Activated naive CD4-positive, alpha-beta T cell (primary cell): Measurements from ENCODE around the gene PTPRK.

Experiments used
- DNase-seq, 4 experiments: peaks; one replicate each; lab custom pipeline; 2025; lab: John Stamatoyannopoulos, UW

PTPRK gene

DNA sequence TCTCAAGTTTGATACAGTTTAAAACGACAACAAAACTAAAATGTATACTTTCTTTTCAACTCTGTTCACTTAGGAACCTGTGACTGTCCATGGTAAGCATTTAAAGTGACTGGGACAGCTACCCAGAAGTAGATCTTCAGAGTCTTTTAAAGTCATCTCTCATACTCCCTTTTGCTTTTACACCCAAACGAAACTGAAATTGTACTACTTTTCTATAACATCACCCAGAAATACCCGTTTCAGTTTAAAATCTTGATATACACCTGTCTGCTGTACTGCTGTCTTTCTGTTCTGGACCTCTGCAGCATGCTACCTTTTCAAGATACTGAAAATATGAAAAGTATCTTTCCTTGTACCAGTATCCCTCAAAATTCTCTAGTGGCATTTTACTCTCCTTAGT is 449.2 kb downstream of the PTPRK start:
- no peak for DNase-seq

DNA sequence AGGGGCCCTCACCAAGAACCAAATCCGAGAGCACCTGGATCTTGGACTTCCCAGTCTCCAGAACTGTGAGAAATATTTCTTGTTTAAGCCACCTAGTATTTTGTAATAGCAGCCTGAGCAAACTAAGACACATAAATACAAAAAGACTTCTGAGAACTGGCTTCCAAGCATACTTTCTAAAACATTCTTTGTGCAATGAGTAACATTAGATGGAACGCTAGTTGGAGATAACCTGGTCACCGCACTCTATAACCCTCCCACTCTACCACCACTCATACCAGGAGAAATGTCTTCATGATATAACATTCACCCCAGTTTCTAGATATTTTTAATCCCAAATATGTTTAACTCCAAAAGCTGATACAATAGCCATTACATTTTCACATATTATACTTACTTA is 450.0 kb downstream of the PTPRK start:
- DNase-seq, result no peak

DNA sequence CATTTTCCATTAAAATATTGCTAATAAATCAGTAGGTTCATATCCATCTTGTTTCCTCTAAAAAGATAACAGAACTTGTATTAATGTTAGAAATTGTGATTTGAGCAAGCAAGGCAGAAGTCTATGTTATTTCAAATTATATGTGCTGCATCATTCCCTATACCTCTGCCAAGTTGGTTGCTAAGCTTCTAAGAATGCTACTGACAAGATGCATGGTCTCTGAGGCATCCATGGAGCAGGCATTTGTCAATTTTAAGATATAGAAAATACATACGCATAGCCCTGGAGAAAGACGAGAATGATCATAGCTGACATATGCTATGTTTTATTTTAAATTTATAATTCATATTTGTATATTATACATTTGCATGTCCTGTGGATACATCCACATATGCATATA is 451.2 kb downstream of the PTPRK start:
- DNase-seq, result no peak

DNA sequence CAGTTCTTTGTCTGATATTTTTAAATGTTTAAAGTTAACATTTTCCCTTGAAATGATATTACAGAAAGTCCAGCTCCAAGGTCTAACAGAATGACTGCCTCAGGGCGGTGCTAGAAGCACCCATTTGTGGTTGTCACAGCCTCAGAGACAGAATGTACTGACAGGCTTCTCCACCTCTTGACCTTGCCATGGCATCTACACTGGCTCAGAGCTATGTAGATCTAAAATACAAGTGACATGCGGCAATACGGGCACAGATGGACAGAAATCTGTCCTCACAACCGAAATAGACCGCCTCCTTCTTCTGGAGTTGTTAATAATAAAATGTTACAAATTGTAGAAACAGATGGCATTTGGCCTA is 452.3 kb downstream of the PTPRK start:
- DNase-seq, result no peak

DNA sequence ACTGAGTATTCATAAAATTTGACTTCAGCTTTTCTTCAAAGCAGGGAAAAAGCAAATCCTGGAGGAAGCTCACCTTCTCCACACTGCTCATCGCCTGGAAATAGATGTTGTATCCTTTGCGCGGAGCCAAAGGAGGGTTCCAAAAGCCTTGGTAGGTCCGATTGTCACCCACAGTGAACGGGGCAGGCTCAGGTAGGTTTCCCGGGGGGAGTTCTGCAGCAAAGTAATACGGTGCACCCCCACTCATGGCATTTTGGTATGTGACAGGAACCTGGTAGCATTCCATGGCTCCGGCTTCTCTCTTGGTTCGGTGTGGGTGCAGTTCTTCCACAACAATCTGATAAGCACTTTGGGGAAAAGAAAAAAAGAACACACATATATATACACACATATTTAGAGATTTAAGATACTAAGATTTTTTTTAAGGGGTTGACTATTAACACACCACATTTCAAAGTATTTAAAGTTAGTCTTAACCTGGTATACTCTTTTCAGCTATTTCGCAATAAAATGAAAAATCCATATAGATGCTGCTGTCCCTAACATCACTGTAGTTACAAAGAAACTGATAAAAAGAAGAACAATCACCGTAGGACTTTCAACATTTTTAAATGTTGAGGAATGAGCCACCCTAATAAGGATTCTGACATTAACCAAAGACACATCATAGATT is 452.8 kb downstream of the PTPRK start:
- DNase-seq, result no peak

DNA sequence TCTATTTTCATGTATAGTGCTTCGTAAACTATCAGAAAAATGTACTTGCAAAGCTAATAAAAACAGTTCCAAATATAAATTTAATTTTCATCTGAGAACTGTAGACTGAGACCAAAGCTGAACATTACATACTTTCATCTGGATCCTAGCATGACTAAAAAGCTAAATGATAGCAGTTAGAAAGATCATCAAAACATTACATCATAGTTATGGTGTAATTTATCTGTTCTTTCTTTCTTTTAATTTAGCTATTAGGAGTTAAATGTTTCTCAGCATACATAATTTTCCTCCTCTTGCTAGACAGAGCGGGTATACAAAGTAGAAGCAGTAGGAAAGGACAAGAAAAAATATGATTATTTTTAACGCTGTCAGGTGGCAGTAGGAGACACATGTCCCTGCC is 455.3 kb downstream of the PTPRK start:
- no peak for DNase-seq

DNA sequence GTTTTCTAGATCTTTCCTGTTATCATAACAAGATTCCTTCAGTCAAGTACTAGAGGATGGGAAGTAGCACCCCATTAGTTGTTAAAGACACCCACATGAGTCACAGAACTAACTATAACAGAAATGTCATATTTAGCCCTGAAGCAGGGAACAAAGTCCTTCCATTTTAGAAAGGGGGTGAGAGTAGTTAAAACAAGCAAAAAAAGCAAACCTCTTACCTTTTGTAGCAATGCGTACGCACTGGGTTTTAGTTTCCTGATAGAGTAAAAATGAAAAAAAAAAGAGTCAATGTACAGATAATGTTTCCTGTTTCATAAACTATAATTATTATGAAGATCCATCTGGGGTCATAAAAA is 455.9 kb downstream of the PTPRK start:
- no peak for DNase-seq

DNA sequence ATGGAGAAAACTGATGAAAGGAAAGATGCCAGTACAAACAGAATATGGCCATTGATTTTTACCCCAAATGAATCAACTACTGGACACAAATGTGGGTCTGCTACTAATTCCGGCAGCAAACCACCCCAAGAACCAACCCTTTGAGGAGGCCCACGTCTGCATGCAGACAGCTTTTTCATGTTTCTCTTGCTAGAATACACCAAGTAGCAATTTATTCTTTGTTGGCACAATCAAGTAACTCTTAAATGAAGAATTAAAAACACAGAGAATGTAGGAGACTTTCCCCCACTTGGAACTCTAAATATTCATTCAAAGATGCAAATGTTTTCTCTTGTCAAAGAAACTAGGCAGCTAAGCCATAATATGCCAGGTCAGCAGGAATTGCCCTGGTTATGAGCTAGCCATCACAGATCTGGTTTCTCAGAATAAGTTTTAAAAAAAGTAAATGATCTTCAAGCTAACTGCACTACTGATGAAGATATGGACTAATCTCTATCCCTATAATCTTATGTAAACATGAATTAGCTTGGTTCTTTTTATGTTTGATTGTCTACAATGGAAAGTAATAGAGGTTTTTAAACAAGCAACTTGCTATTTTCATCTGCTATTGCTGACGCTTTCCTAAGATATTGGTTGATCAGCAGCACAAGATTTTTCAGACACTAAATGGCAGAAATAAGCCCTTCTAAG is 456.4 kb downstream of the PTPRK start:
- DNase-seq, result no peak

DNA sequence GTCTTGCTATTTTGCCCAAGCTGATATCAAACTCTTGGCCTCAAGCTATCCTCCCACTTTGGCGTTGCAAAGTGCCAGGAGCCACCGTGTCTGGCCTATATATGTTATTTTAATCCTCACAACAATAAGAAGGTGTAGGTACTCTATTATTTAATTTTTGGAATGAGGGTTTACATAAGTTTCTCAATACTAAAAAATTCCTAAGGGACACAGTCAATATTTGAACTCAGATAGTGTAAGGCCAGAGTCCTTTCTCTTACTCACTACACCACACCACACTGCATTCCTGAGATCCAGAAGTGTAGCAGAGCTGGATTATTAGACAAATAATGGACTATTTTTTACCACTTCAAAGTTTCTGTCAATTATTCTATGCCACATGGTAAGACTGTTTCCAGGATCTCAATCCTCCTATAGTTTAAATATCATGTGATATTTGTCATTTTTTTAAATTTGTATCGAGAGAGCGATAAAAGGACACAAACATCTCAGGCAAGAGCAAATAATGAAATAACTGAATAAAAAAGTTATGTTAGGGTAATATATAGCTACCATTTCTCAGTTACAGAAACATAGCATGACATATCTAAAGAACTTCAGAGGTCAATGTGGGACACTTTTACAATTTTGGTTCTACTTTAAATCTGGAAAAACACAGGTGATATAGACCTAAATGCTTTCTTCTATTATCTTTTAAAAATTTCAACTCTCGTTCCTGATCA is 457.4 kb downstream of the PTPRK start:
- DNase-seq, result no peak

DNA sequence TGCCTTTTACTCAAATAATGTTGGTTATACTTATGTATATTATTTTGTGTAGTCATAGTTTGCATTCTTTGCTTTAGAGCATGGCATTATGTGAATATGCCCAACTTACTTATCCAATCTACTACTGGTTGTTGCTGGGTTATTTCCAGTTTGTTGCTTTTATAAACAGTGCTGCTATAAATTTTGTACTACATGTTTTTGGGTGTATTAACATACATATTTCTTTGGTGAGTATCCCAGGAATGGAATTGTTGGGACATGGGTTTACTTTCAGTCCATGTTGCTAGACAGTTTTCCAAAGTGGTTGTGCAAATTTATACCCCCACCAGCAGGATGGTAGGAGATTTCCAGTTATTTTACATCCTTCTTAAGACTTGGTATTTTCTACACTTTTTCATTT is 462.5 kb downstream of the PTPRK start:
- DNase-seq, result no peak

DNA sequence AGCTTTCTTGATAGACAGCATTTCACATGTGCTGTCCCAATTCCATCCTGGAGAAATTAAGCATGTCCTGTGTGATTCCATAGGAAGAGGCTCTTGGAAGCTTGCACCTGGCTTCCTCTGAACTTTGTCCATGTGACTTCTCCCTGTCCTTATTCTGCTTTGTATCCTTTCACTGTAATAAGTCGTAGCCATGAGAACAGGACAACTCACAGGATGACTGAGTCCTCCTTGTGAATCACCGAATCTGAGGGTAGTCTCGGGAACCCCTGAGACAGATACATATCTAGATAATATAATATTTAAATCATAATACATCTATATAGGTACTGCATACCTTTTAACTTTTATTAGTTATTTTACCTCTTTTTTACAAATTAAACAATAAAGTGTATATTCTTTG is 462.9 kb downstream of the PTPRK start:
- DNase-seq, result no peak

DNA sequence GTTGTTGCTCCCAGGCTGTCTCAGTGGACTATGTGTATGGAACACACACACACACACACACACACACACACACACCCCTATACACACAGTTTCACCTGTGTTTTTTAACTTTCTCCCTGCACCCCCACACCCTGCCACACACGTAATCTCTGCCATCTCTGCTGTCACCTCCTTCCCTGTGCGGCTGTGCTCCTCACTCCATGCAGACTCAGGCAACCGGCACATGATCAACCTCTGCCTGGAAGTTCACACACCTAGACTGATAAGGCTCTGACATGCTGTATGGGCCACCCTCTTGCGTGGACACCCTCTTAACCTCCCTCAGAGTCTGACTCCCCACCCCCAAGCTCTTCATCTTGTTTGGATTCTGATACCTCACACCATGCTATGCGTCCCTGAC is 467.3 kb downstream of the PTPRK start:
- DNase-seq, result no peak

DNA sequence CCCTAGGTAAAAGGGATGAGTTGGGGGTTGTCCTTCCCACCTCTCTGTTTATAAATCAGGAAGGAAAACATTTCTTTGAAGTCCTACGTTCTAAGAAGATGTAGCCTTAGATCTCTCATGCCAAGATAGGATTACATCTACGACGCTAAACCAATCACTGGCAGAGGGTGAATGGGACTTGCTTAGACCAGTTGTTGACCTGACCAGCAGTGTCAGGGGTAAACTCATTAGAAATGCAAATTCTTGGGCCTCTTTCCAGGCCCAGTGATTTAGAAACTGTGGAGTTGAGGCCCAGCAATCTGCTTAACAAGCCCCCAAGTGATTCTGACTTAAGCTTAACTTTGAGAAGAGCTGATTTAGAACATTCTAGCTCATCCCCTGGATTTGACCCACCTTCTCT is 472.4 kb downstream of the PTPRK start:
- DNase-seq, result no peak

DNA sequence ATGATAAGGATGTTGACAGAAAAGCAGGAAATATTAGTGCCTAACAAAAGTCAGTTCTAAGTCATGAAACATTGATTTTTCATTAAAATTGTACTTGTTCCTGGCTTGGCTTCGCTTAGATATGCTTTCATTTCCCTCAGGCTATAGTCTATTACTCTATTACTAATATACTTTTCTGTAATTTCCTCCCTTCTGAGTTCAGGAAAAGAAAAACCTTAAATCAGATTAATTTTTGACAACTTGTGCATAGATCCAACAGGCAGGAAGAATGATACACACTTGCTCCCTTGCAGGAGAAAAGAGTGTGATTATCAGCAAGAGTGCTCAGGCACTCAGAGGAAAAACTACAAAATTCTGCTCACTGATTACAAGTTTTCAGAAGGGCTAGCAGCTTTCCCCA is 474.4 kb downstream of the PTPRK start:
- DNase-seq, result no peak

DNA sequence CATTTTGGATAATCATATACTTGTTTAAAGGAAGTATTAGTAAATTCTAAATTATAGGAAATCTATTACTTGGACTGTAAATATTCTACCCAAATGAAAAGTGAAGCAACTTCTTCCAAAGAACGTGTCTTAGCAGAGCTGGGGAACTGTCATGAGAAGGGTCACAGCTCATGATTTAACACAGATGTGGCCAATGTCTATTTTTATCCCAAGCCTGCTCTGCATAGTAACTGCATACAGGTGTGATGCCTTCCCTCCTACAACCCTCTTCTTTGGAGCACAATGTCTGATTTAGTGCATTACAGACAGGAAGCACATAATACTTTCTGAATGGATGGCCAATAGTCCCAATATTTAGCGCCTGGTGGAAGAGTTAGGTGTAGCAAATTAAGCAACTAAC is 480.9 kb downstream of the PTPRK start:
- DNase-seq, result no peak

DNA sequence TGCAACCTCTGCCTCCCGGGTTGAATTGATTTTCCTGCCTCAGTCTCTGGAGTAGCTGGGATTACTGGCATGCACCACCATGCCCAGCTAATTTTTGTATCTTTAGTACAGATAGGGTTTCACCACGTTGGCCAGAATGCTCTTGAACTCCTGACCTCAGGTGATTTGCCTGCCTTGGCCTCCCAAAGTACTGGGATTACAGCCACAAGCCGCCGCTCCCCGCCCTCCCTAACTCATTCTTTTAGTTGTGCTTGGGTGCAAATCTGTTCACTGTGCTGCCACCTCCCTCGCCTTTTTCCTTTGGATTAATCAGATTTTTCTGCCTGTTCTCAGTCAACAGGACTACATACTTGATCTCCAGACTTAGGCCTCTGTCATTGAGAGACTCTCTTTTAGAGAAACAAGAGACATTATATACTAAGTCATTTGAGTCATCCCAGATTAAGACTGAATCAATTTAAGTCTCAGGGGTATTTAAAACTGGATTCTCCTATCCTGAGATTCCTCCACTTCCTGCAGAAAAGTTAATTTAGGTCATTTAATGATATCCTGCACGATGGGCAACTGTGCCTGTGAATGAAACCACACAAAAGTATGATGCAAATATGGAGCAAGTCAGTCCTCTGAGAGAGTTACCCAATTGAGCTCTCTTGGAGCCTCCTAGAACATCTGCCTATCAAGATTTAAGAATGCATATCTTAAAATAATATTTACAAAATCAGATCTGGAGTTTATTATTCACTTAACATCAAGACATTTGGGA is 483.4 kb downstream of the PTPRK start:
- no peak for DNase-seq

DNA sequence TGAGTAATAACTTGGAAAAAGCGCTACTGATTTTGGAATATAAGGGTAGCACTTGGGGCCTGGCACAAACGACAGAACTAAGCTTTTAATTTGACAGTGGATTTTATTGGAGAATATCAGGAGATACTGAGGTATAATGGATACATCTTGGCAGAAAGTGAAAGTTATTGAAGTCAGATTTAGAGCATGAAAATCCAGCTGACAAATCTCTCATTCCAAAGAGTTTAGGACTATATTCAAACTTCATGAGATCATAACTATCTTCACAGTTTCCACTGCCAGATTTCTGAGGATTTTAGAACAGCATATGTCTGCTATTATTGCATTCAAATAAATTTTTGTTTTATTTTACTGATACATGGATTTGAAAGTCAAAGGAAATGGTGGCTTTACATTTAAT is 487.2 kb downstream of the PTPRK start:
- DNase-seq, result no peak

DNA sequence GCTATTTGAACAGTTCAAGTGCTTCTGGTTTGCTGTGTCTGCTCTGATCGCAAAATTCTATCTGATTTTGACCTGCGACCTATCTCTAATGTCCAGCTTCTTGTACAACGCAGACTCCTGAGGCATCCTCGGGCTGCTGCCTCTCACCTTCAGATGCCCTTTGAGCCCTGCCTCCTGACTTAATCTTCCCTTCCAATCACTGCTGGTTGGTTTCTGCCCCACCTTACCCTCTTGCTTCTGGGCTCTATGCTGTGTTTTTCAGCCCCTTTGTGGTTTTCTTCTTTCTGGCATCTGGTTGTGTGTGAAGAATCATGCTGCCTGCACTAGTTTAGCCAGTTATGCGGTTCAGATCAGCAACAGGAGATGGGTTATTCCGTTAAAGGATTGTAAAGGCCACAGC is 488.4 kb downstream of the PTPRK start:
- DNase-seq, result no peak

DNA sequence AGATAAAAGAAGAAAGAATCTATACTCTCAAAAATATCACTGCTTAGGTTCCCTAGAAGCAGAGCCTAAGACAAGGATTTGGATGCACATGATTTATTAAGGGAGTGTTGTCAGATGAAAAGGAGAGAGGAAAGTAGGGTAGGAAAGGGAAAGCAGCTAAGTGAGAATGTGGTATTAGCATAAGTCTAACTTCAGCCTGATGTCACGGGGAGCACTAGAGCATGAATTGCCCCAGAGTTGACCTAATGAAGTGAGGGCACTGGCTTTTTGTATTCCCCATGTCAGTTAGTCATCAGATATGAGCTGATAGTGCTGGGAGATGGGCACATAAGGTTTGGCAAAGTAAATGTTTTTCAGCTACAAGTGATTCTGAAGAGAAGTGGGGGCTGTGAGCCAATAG is 490.6 kb downstream of the PTPRK start:
- DNase-seq, result no peak

DNA sequence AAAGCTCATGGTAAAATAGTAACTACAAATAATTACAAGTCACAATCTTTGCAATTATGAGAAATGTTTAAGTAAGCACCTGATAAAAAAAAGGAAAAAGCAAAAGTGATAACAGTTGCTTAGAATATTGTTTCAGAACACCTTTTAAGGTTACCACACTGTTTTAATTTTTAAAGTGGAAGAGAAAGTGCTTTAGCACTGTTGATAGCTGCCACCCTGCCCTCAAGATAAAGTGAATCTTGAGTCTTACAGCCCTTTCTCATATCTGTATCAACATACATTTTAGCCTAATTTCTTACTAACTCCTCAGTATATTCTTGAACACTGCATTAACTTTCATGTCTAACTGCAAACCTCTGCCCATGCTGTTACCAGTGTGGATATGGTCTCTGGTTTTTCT is 492.2 kb downstream of the PTPRK start:
- no peak for DNase-seq

DNA sequence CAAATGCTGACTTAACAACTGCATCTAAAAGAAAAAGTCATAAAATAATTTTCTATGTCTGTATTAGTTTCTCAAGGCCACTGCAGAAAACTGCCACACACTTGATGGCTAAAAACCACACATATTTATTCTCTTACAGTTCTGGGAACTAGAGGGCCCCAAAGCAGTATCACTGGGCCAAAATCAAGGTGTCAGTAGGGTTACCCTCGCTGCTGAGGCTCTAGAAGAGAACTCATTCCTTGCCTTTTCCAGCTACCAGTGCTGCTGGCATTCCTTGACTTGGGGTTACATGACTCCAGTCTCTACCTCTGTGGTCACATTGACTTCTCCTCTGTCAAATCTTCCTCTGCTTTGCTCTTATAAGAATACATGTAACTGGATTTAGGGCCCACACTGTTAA is 494.9 kb downstream of the PTPRK start:
- DNase-seq, result no peak

DNA sequence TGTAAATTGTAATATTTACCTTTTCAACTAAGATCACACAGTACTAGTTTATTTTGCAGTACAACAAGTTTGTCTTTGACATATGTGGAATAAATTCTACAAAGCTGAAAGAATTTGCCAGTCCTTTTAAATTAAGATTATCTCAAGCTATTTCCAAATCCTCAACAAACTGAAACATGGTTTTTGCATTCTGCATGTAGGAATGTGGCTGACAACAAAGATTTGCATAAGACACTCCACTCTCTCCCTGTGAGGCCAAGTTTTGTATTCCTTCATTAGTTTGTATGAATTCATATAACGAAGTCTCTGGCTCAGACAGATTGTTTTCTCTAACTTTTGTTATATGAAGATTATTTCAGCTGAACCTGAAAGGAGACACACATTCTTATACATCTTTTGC is 495.4 kb downstream of the PTPRK start:
- DNase-seq, result no peak

DNA sequence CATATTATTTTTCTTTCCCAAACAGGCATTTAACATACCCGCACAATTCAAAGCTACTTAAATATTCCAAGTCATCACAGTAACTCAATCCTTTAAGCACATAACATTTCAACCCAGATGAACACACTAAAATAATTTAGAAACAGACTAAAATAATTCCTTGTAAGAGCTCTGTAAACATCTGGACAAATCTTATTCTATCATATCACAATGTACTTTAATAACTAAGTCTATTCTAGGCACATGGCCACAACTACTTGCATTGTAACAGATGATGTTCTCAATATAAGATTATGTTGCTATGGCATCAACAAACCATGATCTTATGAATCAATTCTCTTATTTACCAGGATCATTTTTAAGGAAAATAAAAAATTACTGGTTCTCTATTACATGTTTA is 496.4 kb downstream of the PTPRK start:
- no peak for DNase-seq
